Adipocyte (in vitro differentiated cells): ENCODE measurements around the gene FGFR4.

Experiments used
- DNase-seq: peaks from one replicate; pipeline ENCODE4 v3.0.0-alpha.2; 2015; ENCODE audit warnings: low read depth
- H3K27me3 ChIP-seq: replicated peaks from 2 replicates; pipeline ENCODE4 v1.7.0; 2013; ENCODE audit warnings: mild to moderate bottlenecking, low read length, moderate library complexity; ENCODE audit not compliant: control insufficient read depth, insufficient read depth
- H3K36me3 ChIP-seq: 2 replicates; pipeline ENCODE4 v1.7.0; 2013; ENCODE audit warnings: low read length, mild to moderate bottlenecking, moderate library complexity; ENCODE audit not compliant: control insufficient read depth, insufficient read depth, severe bottlenecking
- H3K4me1 ChIP-seq: 2 replicates; pipeline ENCODE4 v1.7.0; 2013; ENCODE audit warnings: mild to moderate bottlenecking, low read length, moderate library complexity; ENCODE audit not compliant: control insufficient read depth, insufficient read depth
- H3K4me3 ChIP-seq: 2 replicates; pipeline ENCODE4 v1.7.0; 2013; ENCODE audit warnings: mild to moderate bottlenecking, low read length, moderate library complexity
- H3K9ac ChIP-seq: 2 replicates; pipeline ENCODE4 v1.7.0; 2013; ENCODE audit warnings: mild to moderate bottlenecking, low read length, moderate library complexity
- H3K9me3 ChIP-seq: 2 replicates; pipeline ENCODE4 v1.7.0; 2013; ENCODE audit warnings: mild to moderate bottlenecking, low read length, moderate library complexity; ENCODE audit not compliant: control insufficient read depth

Gene FGFR4

DNA sequence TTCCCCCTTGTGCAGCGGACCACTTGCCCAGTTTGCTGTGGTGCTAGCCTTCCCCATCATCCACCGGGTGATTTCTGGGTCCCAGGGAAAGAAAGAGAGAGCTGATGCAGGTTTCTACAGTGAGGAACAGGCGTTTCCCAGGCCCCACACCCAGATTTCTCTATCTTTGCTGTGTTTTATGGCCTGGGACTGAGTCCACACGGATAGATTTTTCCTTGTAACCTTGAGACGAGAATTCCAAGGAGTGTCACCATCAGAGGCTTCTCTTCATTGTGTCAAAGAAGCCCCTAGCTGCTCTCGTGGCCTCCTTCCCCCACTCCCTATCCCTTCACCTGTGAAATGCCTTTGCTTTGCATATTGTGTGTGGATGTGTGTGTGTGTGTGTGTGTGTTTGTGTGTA is 21.2 kb upstream of the FGFR4 start:
- Histone ChIP-seq H3K4me3 (no peak overlapping the region), H3K9ac (no peak overlapping the region), H3K36me3 (peaks cover 39% of the 10 kb centered on the region), H3K9me3 (no peaks in the 10 kb centered on the region), H3K27me3 (no peaks in the 10 kb centered on the region), H3K4me1 (no peaks in the 10 kb centered on the region)
- DNase-seq: no peak

DNA sequence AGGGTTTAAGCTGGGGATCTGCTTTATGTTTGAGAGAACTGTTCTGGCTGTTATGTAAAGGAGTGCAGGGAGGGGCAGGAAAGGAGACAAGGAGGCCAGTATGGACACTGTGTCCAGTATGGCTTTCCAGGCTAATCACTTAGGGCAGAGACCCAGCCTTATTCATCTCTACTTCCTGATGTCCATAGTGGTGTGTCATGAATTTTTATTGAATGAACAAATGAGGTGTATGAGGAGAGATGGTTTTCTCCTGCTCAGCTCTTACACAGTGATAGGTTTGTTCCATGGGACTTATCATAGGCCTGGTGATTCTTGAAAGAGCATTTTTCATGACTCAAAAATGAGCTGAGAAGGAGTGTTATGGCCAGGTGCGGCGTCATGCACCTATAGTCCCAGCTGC is 20.5 kb upstream of the FGFR4 start:
- peaks cover 39% of the 10 kb centered on the region for H3K36me3 ChIP-seq
- DNase-seq: no peak

DNA sequence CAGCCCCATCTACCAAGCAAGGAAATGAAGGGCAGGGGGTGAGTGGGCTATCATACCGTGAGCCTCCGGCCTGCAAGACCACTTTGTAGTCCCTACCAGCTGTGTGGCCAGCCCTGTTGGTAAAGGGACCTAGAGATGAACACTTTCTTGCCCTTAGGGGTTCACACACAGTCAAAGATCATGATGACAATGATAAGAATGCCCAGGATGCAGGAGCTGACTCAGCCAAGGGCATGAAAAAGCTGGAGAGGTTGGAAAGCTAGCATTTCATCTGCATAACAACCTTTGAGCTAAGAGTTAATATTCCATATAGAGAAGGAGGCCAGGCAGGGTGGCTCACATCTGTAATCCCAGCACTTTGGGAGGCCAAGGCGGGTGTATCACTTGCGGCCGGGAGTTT is 19.2 kb upstream of the FGFR4 start:
- Histone ChIP-seq H3K4me3 (no peak overlapping the region), H3K9me3 (no peaks in the 10 kb centered on the region), H3K27me3 (no peaks in the 10 kb centered on the region), H3K36me3 (peaks cover 30% of the 10 kb centered on the region), H3K9ac (no peak overlapping the region), H3K4me1 (peaks cover 3% of the 10 kb centered on the region)
- DNase-seq: no peak

More for the DNA sequence above, 20.5 kb upstream of the FGFR4 start:
- Histone ChIP-seq H3K4me3 (no peak overlapping the region), H3K9me3 (no peaks in the 10 kb centered on the region), H3K4me1 (no peaks in the 10 kb centered on the region), H3K9ac (no peak overlapping the region), H3K27me3 (no peaks in the 10 kb centered on the region)

DNA sequence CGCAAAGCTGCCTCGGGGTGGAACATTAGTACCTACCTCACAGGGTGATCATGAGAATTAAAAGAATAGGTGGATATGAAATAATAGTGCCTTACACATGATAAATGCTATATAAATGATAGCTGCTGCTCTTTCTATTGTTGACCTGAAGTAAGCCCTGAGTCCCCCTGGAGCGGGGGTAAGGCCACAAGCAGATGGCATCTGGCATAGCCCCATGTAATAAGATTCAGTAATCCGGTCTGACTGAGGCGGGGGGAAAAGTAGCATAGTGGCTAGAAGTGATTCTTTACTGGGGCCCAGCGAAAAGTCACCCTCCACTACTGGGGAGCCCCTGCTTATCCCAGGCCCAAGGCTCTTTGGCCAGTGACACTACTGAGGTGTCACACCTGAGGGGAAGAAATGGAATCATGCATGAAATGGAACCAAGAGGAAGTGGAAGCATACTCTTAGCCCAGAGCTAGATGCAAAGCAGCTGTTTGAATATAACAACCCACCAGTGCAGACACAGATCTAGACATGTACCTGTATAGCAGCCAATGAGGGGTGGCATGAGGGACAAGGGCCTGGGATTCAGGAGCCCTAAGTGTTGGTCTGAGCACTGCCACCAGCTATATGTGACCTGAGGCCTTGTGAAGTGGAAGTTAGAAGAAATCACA is 16.1 kb upstream of the FGFR4 start:
- Histone ChIP-seq H3K4me1 (peaks cover 3% of the 10 kb centered on the region), H3K36me3 (peaks cover 5% of the 10 kb centered on the region), H3K9ac (no peak overlapping the region), H3K9me3 (no peaks in the 10 kb centered on the region), H3K27me3 (no peaks in the 10 kb centered on the region), H3K4me3 (no peak overlapping the region)
- no peak for DNase-seq

DNA sequence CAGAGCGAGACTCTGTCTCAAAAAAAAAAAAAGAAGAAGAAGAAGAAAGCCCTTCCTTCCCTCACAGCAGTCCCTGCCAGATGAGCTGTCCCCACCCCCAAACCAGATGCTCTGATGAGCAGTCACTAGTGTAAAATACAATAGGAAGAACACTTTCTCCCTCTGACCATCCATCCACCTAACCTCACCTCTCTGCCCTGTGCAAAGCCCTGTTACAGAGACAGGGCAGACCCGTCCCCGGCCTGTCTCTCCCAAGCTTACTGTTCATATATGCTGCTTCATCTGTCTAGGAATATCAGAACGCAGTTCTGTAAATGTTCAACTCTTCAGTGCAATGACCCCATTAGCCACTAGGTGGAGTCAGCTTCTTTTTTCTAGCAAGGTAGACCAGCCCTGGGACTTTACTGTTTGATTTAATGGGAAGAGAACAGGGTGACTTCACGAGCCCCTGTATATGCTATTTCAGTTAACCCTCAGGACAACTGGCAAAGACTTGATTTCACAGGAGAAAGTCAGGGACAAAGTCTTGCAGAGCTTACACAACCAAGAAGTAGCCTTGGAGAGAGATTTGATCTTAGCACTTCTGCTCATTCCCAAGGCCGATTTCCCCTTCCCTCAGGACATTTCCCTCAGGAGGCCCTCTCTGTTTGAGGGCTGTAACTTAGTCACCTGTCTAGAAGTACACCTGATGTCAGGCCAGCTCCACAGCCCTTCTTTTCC is 14.9 kb upstream of the FGFR4 start:
- Histone ChIP-seq H3K4me3 (no peak overlapping the region), H3K36me3 (no peaks in the 10 kb centered on the region), H3K27me3 (no peaks in the 10 kb centered on the region), H3K9ac (no peak overlapping the region), H3K9me3 (no peaks in the 10 kb centered on the region), H3K4me1 (peaks cover 3% of the 10 kb centered on the region)
- peak; percentile 94 for DNase-seq

DNA sequence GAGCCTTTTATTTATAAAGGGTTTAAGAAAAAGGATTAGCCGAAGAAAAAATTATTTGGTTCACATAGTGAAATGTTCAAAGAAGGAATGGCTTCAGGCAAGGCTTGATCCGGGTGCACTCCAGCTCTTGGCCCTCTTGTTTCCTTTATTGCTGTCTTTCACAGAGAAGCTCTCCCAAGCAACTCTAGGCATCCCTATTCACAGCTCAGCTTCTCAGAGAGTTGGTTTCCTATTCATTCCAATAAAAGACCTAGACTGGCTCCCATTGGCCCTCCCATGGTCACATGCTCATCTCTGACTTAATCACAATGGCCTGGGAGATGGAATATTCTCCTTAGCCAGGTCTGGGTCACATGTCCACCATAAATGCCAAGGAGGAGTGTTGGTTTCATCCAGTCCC is 9.4 kb upstream of the FGFR4 start:
- no peaks in the 10 kb centered on the region for H3K9me3 ChIP-seq
- peaks cover 5% of the 10 kb centered on the region for H3K27me3 ChIP-seq
- H3K4me3 ChIP-seq: no peak overlapping the region
- H3K36me3 ChIP-seq: no peaks in the 10 kb centered on the region
- no peak overlapping the region for H3K9ac ChIP-seq
- H3K4me1 ChIP-seq: no peaks in the 10 kb centered on the region
- no peak for DNase-seq

DNA sequence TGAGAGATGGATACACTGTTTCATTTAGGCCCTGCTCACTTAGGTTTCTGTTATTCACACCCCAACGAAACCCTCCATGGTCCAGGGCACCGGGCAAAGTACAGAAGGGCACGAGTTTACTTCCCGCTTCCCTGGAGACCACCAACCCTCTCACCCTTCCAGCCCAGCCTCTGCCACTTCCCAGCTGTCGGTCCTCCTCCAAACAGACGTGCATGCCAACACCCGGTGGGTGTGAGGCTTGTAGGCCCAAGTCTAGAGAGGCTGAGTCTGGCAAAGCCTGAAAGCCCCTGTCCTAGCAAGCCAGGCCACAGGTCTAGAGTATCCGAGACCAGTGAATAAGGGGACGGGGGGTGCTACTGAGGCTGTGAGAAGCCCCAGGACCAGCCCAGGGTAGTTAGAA is 7.1 kb upstream of the FGFR4 start:
- no peak overlapping the region for H3K9ac ChIP-seq
- no peak for DNase-seq

DNA sequence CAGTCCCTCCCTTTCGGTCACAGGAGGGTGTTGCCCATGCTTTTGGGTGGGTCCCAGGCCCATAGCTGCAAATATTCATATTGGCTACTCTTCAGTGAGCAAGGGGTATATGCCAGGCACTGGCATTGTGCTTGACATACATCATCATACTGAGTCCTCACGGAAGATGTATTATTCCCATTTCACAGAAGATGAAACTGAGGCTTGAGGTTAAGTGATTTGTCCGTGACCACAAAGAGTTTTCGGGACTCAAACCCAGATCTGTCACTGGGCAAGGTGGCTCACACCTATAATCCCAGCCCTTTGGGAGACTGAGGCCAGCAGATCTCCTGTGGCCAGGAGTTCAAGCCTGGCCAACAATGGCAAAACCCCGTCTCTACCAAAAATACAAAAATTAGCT is 6.5 kb upstream of the FGFR4 start:
- Histone ChIP-seq H3K36me3 (no peaks in the 10 kb centered on the region), H3K27me3 (peaks cover 16% of the 10 kb centered on the region), H3K9me3 (no peaks in the 10 kb centered on the region), H3K4me1 (no peaks in the 10 kb centered on the region), H3K4me3 (no peak overlapping the region), H3K9ac (no peak overlapping the region)
- no peak for DNase-seq

More for the DNA sequence above, 7.1 kb upstream of the FGFR4 start:
- Histone ChIP-seq H3K27me3 (peaks cover 16% of the 10 kb centered on the region), H3K36me3 (no peaks in the 10 kb centered on the region), H3K9me3 (no peaks in the 10 kb centered on the region), H3K4me3 (no peak overlapping the region), H3K4me1 (no peaks in the 10 kb centered on the region)

DNA sequence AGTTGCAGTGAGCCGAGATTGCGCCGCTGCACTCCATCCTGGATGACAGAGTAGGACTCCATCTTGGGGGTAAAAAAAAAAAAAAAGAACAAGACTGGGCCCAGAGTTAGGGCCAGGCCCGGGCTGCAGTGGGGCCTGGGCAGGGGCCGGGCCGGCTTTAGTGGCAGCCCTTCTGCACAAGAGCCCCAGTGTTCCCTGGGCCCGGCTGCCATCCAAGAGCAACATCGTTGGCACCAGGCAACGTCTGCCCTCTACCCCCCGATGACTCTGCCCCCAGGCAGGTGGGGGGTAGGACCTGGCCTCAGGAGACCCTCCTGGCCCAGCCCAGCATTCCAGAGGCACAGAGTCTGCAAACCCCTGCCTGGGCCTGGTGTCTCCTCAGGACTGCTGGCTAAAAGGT is 4.9 kb upstream of the FGFR4 start:
- Histone ChIP-seq H3K4me3 (no peak overlapping the region), H3K27me3 (peaks cover 16% of the 10 kb centered on the region), H3K9me3 (no peaks in the 10 kb centered on the region), H3K9ac (no peak overlapping the region), H3K4me1 (no peaks in the 10 kb centered on the region), H3K36me3 (no peaks in the 10 kb centered on the region)
- DNase-seq: no peak

DNA sequence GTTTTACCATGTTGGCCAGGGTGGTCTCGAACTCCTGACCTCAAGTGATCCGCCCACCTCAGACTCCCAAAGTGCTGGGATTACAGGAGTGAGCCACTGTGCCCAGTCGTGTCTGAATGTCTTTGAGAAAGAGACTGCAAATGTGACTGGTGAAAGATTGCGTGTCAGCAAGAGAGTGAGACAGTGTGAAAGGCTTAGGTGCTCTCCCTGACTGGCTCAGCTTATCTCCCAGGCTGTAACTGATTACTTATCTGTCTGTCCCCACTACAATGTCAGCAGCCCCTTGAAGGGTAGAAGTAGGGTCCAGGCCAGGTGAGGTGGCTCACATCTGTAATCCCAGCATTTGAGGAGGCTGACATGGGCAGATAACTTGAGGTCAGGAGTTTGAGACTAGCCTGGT is 3.4 kb upstream of the FGFR4 start:
- no peak overlapping the region for H3K4me3 ChIP-seq
- H3K4me1 ChIP-seq: no peaks in the 10 kb centered on the region

DNA sequence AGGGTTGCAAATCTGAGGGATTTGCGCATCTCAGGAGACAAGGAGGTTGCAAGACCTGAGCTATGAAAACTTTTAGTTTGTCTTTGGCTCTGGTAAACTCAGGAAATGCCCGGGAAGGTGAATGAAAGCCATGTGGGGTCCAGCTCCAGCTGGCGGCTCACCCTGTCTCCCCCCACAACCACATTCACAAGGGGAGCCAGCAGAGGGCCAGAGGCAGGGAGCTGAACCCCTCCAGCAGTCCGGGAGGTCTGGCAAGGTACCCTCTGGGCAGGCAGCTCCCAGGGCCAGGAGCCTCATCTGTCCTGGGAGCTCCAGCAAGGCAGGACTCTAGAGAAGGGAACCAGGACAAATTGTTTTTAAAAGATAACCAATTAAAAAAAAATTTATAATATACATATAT is 2.5 kb upstream of the FGFR4 start:
- no peak for DNase-seq
- H3K9me3 ChIP-seq: no peaks in the 10 kb centered on the region
- H3K36me3 ChIP-seq: no peaks in the 10 kb centered on the region
- no peak overlapping the region for H3K9ac ChIP-seq
- H3K4me1 ChIP-seq: peaks cover 3% of the 10 kb centered on the region
- H3K4me3 ChIP-seq: no peak overlapping the region
- H3K27me3 ChIP-seq: peaks cover 18% of the 10 kb centered on the region

More for the DNA sequence above, 3.4 kb upstream of the FGFR4 start:
- Histone ChIP-seq H3K27me3 (peaks cover 16% of the 10 kb centered on the region), H3K9ac (no peak overlapping the region), H3K36me3 (no peaks in the 10 kb centered on the region), H3K9me3 (no peaks in the 10 kb centered on the region)
- no peak for DNase-seq
